Esophagus muscularis mucosa (tissue), 4 donors: ENCODE measurements around the gene GBA2. TPM values are rescaled to one million over a fixed set of nuclear protein-coding genes. Genes with fewer than 3 reads are reported as not detected.

ENCODE experiments used
- DNase-seq: peaks from one replicate; pipeline ENCODE4 v3.0.0-alpha.2; 2017; ENCODE audit errors: extremely low spot score
- H3K27ac ChIP-seq, 4 donors: fragments of 200-600 bp; sonication (generic); replicated peaks in 1 of 4; 1 replicate in 3 of 4; 2 replicates in 1 of 4; pipeline ENCODE4 v1.5.1; 2016 to 2019; ENCODE audit warnings: mild to moderate bottlenecking in 1 of 4
- H3K27me3 ChIP-seq, 4 donors: fragments of 200-600 bp; sonication (generic); one replicate each; pipeline versions ENCODE4 v1.5.1 to v1.6.0; 2016 to 2019
- H3K36me3 ChIP-seq, 4 donors: fragments of 200-600 bp; sonication (generic); one replicate each; pipeline ENCODE4 v1.5.1; 2016 to 2019
- H3K4me1 ChIP-seq, 4 donors: fragments of 200-600 bp; sonication (generic); one replicate each; pipeline ENCODE4 v1.5.1; 2016 to 2019
- H3K4me3 ChIP-seq, 4 donors: fragments of 200-600 bp; sonication (generic); 1 replicate in 2 of 4; 2 replicates in 2 of 4; pipeline ENCODE4 v1.5.1; 2016 to 2019; ENCODE audit warnings: mild to moderate bottlenecking in 4 of 4, moderate library complexity in 1 of 4
- H3K9me3 ChIP-seq, 4 donors: fragments of 200-600 bp; sonication (generic); 1 replicate in 3 of 4; 2 replicates in 1 of 4; pipeline ENCODE4 v1.5.1; 2016 to 2019
- EP300 ChIP-seq: sonication (generic); formaldehyde crosslinking; IDR thresholded peaks from one replicate; pipeline ENCODE4 v1.6.1; 2017; ENCODE audit warnings: antibody characterized with exemption
- POLR2A ChIP-seq: fragments of 450-650 bp; IDR thresholded peaks from one replicate; pipeline ENCODE4 v1.6.1; 2017; ENCODE audit warnings: antibody characterized with exemption, moderate library complexity, mild to moderate bottlenecking, low read depth
- POLR2AphosphoS5 ChIP-seq, 2 donors: sonication (generic); formaldehyde crosslinking; IDR thresholded peaks; one replicate each; pipeline ENCODE4 v1.6.1; 2017; ENCODE audit warnings: antibody characterized with exemption in 2 of 2
- WGBS: methylation state at CpG from one replicate; pipeline ENCODE4 v1.1.5; 2018; 5-methylcytosine and 5-hydroxymethylcytosine counted together
- intact Hi-C: fragments of 100-400 bp; cut with DNase I; formaldehyde crosslinking; loops from one replicate; pipeline ENCODE4 v1.15.1; 2023
- total RNA-seq, 4 donors: library from RNA; depleted of rRNA; stranded (reverse); fragments of >200 nt; gene quantifications; one replicate each; pipeline versions ENCODE4 v1.1.0 to v1.2.1, GENCODE V29; 2016
- TF ChIP-seq, protein P1 (sequence below), 3 experiments: fragments of 200-600 bp in 2 of 3; fragments of 450-650 bp in 1 of 3; sonication (generic) in 2 of 3; IDR thresholded peaks; one replicate each; pipeline ENCODE4 v1.5.1; 2017 to 2019; ENCODE audit warnings: antibody characterized with exemption in 3 of 3, mild to moderate bottlenecking in 2 of 3, moderate library complexity in 1 of 3

Gene GBA2
- total RNA-seq, 4 donors from 2014 or later: 44.0 to 67.8 (median 55.5) TPM

DNA sequence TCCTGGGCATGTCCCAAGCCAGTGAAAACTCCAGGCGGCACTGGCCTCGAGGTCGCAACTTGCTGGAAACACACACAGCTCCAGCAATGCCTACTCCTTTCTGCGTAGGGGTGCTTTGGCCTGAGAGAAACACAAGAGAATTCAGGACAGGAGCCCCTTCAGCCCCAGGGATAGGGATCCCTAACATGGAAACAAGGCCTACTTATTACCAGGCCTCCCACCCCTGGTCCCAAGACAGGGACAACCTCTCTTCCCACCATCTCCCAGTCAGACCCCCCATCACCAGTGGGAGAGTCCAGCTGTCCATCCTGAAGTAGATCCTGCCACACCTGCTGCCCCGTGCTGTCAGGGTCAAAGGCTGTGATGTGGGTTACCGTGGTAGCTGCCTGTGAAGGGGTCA, 8.8 kb downstream of the GBA2 start:
- DNase-seq: no peak
- intact Hi-C loops: no loop called here

DNA sequence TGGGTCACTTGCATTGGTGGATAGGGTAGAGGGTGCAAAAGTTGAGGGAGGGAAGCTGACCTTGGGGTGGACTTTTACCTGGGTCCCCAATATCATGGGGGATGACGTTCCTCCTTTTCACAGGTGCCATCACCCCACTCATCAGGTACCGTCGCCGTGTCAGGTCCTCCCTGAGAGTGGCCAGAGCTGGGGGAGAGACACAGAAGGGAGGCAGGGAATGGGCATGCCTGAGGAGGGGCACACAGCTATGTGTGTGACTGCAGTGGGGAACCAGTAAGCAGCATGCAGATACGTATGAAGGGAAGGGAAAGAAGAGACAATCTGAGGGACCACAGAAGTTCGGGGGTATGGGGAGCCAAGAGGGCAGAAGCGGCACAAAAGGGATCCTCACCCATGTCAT, 10.1 kb downstream of the GBA2 start:
- WGBS: 82% methylated on average over 7 of the region's 7 CpGs
- H3K36me3 ChIP-seq: peaks cover 84 to 97% (median 96%) of the 10 kb centered on the region in 4 donors
- DNase-seq: no peak

More for the DNA sequence above, 8.8 kb downstream of the GBA2 start:
- no peak for TF ChIP-seq POLR2A
- no peak for TF ChIP-seq EP300
- TF ChIP-seq, protein P1, sequence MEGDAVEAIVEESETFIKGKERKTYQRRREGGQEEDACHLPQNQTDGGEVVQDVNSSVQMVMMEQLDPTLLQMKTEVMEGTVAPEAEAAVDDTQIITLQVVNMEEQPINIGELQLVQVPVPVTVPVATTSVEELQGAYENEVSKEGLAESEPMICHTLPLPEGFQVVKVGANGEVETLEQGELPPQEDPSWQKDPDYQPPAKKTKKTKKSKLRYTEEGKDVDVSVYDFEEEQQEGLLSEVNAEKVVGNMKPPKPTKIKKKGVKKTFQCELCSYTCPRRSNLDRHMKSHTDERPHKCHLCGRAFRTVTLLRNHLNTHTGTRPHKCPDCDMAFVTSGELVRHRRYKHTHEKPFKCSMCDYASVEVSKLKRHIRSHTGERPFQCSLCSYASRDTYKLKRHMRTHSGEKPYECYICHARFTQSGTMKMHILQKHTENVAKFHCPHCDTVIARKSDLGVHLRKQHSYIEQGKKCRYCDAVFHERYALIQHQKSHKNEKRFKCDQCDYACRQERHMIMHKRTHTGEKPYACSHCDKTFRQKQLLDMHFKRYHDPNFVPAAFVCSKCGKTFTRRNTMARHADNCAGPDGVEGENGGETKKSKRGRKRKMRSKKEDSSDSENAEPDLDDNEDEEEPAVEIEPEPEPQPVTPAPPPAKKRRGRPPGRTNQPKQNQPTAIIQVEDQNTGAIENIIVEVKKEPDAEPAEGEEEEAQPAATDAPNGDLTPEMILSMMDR (IDR thresholded peaks at IDR 0.05): no peak
- TF ChIP-seq POLR2AphosphoS5 (IDR thresholded peaks at IDR 0.05): no peak
- H3K27ac ChIP-seq: peak overlapping the region in 3 of 4 donors; percentile 18 to 34 (median 22)
- H3K4me1 ChIP-seq: peaks cover 20 to 46% (median 36%) of the 10 kb centered on the region in 4 donors
- no peaks in the 10 kb centered on the region for H3K27me3 ChIP-seq
- H3K4me3 ChIP-seq: no peak overlapping the region
- peaks cover 91 to 100% (median 98%) of the 10 kb centered on the region in 4 donors for H3K36me3 ChIP-seq
- H3K9me3 ChIP-seq: no peaks in the 10 kb centered on the region
- WGBS: 87% methylated on average over 6 of the region's 6 CpGs

DNA sequence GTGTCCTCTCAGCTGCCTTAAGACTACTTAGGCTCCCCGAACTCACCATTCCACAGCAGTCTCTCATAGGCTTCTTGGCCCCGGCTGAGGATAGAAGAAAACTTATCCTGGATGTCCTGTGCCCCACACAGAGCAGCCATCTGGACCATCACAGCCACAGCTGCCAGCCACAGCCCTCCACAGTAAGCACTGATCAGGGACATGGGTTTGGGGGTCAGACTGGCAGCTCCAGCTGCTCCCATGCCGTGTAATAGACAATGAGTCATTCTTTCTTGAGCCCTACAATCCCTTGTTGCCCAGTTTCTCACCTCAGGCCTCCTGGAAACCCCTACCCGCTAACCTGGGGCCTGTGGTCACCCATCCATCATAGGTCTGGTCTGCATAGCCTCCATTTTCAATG, 10.8 kb downstream of the GBA2 start:
- TF ChIP-seq, protein P1 (IDR thresholded peaks at IDR 0.05): no peak
- TF ChIP-seq EP300 (no peak), POLR2A (no peak), POLR2AphosphoS5 (IDR thresholded peaks at IDR 0.05) (no peak)
- peaks cover 14 to 41% (median 35%) of the 10 kb centered on the region in 4 donors for H3K4me1 ChIP-seq
- no peak for DNase-seq
- 87% methylated on average over 3 of the region's 4 CpGs for WGBS
- H3K27ac ChIP-seq: no peak overlapping the region
- no peak overlapping the region for H3K4me3 ChIP-seq
- intact Hi-C loops: loop anchor here (5.0 kb wide), 1 partner anchor 131 kb away; the partner anchor contains the start of gene TESK1
- H3K27me3 ChIP-seq: no peaks in the 10 kb centered on the region
- no peaks in the 10 kb centered on the region for H3K9me3 ChIP-seq
- H3K36me3 ChIP-seq: peaks cover 77 to 90% (median 89%) of the 10 kb centered on the region in 4 donors

More for the DNA sequence above, 10.1 kb downstream of the GBA2 start:
- intact Hi-C loops: loop anchor here (5.0 kb wide), 1 partner anchor 132 kb away; the partner anchor contains the start of gene TESK1
- H3K9me3 ChIP-seq: no peaks in the 10 kb centered on the region
- peaks cover 9 to 41% (median 33%) of the 10 kb centered on the region in 4 donors for H3K4me1 ChIP-seq
- no peak overlapping the region for H3K27ac ChIP-seq
- TF ChIP-seq POLR2A (no peak), EP300 (no peak), POLR2AphosphoS5 (IDR thresholded peaks at IDR 0.05) (no peak)
- TF ChIP-seq, protein P1 (IDR thresholded peaks at IDR 0.05): no peak
- H3K27me3 ChIP-seq: no peaks in the 10 kb centered on the region
- no peak overlapping the region for H3K4me3 ChIP-seq

DNA sequence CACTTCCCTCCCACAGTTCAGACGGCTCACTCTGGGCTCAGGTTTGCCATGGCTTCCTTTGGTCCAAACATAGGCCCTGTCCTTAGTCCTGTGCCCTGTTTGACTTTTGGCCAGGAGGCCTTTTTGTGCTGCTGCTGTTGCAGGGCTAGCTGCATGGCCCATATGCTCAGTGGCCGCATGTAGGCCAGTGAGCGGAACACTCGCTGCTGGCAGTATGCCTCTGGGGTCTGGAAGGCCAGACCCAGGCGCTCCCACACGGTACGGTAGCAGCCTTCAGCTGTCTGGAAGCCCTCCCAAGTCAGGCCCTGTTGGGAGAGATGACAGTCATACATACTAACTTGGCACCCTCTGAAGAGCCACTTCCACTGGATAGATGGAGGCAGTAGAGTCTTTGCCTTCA, 11.9 kb downstream of the GBA2 start:
- no peaks in the 10 kb centered on the region for H3K27me3 ChIP-seq
- TF ChIP-seq, protein P1 (IDR thresholded peaks at IDR 0.05): no peak
- TF ChIP-seq POLR2A (no peak), EP300 (no peak), POLR2AphosphoS5 (IDR thresholded peaks at IDR 0.05) (no peak)
- peaks cover 17 to 41% (median 35%) of the 10 kb centered on the region in 4 donors for H3K4me1 ChIP-seq
- H3K36me3 ChIP-seq: peaks cover 69 to 79% (median 78%) of the 10 kb centered on the region in 4 donors
- DNase-seq: no peak
- H3K9me3 ChIP-seq: no peaks in the 10 kb centered on the region
- no peak overlapping the region for H3K4me3 ChIP-seq
- WGBS: 70% methylated on average over 5 of the region's 7 CpGs
- H3K27ac ChIP-seq: peak overlapping the region in 3 of 4 donors; percentile 46 to 99 (median 97)
- intact Hi-C loops: loop anchor here (5.0 kb wide), 1 partner anchor 130 kb away; the partner anchor contains the start of gene TESK1
